SU-DHL-6 (cell line): ENCODE results near the gene GIPC2.

Source experiments
- H2AFZ ChIP-seq: fragments of 200-600 bp; sonication (generic); 2 replicates; pipeline ENCODE4 v1.6.1; 2014; ENCODE audit warnings: low read depth, mild to moderate bottlenecking, moderate library complexity, mixed read lengths, antibody characterized with exemption, low read length; ENCODE audit not compliant: severe bottlenecking
- H3F3A ChIP-seq: fragments of 200-600 bp; shearing (Covaris generic); 2 replicates; pipeline ENCODE4 v1.6.0; 2016; ENCODE audit warnings: antibody characterized with exemption, mild to moderate bottlenecking; ENCODE audit not compliant: insufficient read depth
- H3K27ac ChIP-seq: fragments of 200-600 bp; sonication (generic); 2 replicates; pipeline ENCODE4 v1.5.1; 2016; ENCODE audit warnings: low read depth, mild to moderate bottlenecking, low read length, moderate library complexity, mixed read lengths
- H3K27me3 ChIP-seq: fragments of 200-600 bp; sonication (generic), shearing (Covaris generic); 2 replicates; pipeline ENCODE4 v1.6.0; 2014; ENCODE audit warnings: mild to moderate bottlenecking, low read length
- H3K36me3 ChIP-seq: fragments of 200-600 bp; sonication (generic); 2 replicates; pipeline ENCODE4 v1.6.1; 2014; ENCODE audit warnings: mild to moderate bottlenecking, low read length, mixed read lengths
- H3K4me2 ChIP-seq: fragments of 300-600, 200-600 bp; shearing (Covaris generic), sonication (generic); 2 replicates; pipeline ENCODE4 v1.6.0; 2014; ENCODE audit warnings: low read length, low read depth, mild to moderate bottlenecking; ENCODE audit not compliant: poor library complexity, severe bottlenecking
- H3K4me3 ChIP-seq: fragments of 200-600 bp; sonication (generic); 2 replicates; pipeline ENCODE4 v1.5.1; 2014; ENCODE audit warnings: antibody characterized with exemption, low read length, mild to moderate bottlenecking, mixed read lengths; ENCODE audit not compliant: insufficient read depth, poor library complexity, severe bottlenecking
- H3K79me2 ChIP-seq: fragments of 200-600 bp; sonication (generic); 2 replicates; pipeline ENCODE4 v1.6.1; 2014; ENCODE audit warnings: mild to moderate bottlenecking, low read length, moderate library complexity; ENCODE audit not compliant: insufficient read depth
- H3K9ac ChIP-seq: fragments of 200-600 bp; sonication (generic); 2 replicates; pipeline ENCODE4 v1.7.0; 2014; ENCODE audit warnings: mild to moderate bottlenecking, low read length
- H3K9me2 ChIP-seq: fragments of 200-600 bp; sonication (generic); replicated peaks from 2 replicates; pipeline ENCODE4 v1.6.1; 2014; ENCODE audit warnings: low read length; ENCODE audit not compliant: insufficient read depth
- H3K9me3 ChIP-seq: fragments of 200-600 bp; sonication (generic); 2 replicates; pipeline ENCODE4 v1.6.1; 2014; ENCODE audit warnings: low read length, mixed read lengths; ENCODE audit not compliant: insufficient read depth
- H4K20me1 ChIP-seq: fragments of 200-600 bp; sonication (generic); 2 replicates; pipeline ENCODE4 v1.6.1; 2014; ENCODE audit warnings: low read depth, mild to moderate bottlenecking, antibody characterized with exemption, low read length, moderate library complexity, mixed read lengths
- EZH2phosphoT487 ChIP-seq: fragments of 200-600 bp; sonication (generic), shearing (Covaris generic); conservative IDR thresholded peaks from 2 replicates; pipeline ENCODE4 v1.6.1; 2018; ENCODE audit warnings: mild to moderate bottlenecking, antibody characterized with exemption, low read length, moderate library complexity, mixed read lengths
- TF ChIP-seq, protein P1 (sequence below): fragments of 200-600 bp; sonication (generic); IDR thresholded peaks from one replicate; pipeline ENCODE4 v1.5.1; 2017; ENCODE audit warnings: antibody characterized with exemption, mild to moderate bottlenecking, low read length, moderate library complexity; ENCODE audit not compliant: insufficient read depth, poor library complexity, severe bottlenecking

GIPC2 gene

DNA sequence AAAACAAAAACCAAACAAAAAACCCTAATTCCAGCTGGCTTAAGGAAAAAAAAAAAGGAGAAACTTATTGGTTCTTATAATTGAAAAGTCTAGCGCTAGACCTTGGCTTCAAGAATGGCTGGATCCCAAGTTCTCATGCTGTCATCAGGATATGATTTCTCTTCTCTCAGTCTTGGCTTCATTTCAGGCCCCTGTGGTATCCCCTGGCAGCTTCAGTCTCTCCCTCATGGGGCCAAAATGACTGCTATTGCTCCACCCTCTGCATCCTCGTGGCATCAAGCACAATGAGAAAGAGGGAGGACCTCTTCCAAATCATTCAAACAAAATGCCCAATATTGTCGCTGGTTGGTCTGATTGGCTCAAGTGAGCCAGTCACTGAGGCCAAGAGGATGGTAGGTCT is 80.7 kb downstream of the GIPC2 start:
- no peak overlapping the region for H3K9ac ChIP-seq
- no peaks in the 10 kb centered on the region; the same call in 1 of the 2 replicates for H3K9me3 ChIP-seq
- H3K79me2 ChIP-seq, result no peaks in the 10 kb centered on the region
- no peaks in the 10 kb centered on the region for H3K36me3 ChIP-seq
- no peak overlapping the region for H3K4me2 ChIP-seq
- no peaks in the 10 kb centered on the region for H4K20me1 ChIP-seq
- H3K4me3 ChIP-seq, result no peak overlapping the region
- no peaks in the 10 kb centered on the region for H3K9me2 ChIP-seq
- H3K27ac ChIP-seq, result no peak overlapping the region
- TF ChIP-seq, protein P1, sequence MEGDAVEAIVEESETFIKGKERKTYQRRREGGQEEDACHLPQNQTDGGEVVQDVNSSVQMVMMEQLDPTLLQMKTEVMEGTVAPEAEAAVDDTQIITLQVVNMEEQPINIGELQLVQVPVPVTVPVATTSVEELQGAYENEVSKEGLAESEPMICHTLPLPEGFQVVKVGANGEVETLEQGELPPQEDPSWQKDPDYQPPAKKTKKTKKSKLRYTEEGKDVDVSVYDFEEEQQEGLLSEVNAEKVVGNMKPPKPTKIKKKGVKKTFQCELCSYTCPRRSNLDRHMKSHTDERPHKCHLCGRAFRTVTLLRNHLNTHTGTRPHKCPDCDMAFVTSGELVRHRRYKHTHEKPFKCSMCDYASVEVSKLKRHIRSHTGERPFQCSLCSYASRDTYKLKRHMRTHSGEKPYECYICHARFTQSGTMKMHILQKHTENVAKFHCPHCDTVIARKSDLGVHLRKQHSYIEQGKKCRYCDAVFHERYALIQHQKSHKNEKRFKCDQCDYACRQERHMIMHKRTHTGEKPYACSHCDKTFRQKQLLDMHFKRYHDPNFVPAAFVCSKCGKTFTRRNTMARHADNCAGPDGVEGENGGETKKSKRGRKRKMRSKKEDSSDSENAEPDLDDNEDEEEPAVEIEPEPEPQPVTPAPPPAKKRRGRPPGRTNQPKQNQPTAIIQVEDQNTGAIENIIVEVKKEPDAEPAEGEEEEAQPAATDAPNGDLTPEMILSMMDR, result no peak
- TF ChIP-seq EZH2phosphoT487, result no peak
- no peaks in the 10 kb centered on the region for H3K27me3 ChIP-seq
- H2AFZ ChIP-seq, result no peak overlapping the region
- H3F3A ChIP-seq, result no peaks in the 10 kb centered on the region

DNA sequence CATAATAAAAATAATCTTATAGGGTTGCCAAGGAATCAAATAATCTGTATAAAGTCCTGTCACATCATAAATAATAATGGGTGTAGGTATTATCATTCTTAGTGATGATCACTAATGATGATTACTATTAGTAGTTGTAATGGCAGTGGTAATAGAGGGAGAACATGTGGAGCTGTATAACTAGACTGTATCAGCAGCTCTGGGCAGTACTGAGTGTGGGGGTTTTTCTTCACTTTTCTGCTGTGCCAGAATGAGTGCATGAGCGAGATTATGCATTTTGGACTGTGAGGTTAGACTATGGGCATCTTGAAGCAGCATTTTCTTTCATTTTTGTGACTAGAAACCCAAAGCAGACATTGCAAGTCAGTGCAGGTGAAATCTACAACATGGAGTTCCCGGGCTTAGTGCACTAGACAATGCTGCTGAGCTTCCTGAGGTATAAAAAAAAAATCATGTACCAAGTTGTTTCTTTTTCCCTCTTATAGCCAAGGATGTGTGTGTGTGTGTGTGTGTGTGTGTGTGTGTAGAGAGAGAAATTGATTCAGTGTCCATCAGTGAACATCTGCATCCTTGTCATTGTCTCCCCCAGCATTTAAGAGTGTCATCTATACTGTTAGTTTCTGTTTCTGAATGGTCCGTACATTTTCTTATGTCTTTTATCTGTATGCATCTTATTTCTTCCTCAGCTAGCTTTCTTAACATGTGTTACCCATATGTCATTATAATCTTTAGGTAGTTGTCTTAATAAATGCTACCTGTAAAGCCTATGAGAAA is 86.6 kb downstream of the GIPC2 start:
- H3K9me2 ChIP-seq, result no peaks in the 10 kb centered on the region
- no peaks in the 10 kb centered on the region for H4K20me1 ChIP-seq
- no peak overlapping the region for H3K4me3 ChIP-seq
- H3K27me3 ChIP-seq, result no peaks in the 10 kb centered on the region
- H3K4me2 ChIP-seq, result no peak overlapping the region
- TF ChIP-seq EZH2phosphoT487, result no peak
- TF ChIP-seq, protein P1, result no peak
- H3K27ac ChIP-seq, result no peak overlapping the region
- H3K9me3 ChIP-seq, result no peaks in the 10 kb centered on the region
- no peaks in the 10 kb centered on the region for H3F3A ChIP-seq
- H3K36me3 ChIP-seq, result no peaks in the 10 kb centered on the region
- H3K9ac ChIP-seq, result no peak overlapping the region
- no peaks in the 10 kb centered on the region for H3K79me2 ChIP-seq
- no peak overlapping the region for H2AFZ ChIP-seq

- no peaks in the 10 kb centered on the region for H3F3A ChIP-seq
- H3K9ac ChIP-seq, result no peak overlapping the region
- no peak overlapping the region for H3K27ac ChIP-seq
- no peaks in the 10 kb centered on the region for H3K36me3 ChIP-seq
- H3K9me2 ChIP-seq, result no peaks in the 10 kb centered on the region
- H2AFZ ChIP-seq, result no peak overlapping the region
- H3K4me3 ChIP-seq, result no peak overlapping the region
- TF ChIP-seq EZH2phosphoT487, result no peak
- TF ChIP-seq, protein P1, result no peak
- H4K20me1 ChIP-seq, result no peaks in the 10 kb centered on the region
- no peaks in the 10 kb centered on the region for H3K27me3 ChIP-seq
- no peaks in the 10 kb centered on the region for H3K9me3 ChIP-seq
- H3K79me2 ChIP-seq, result no peaks in the 10 kb centered on the region
- no peak overlapping the region for H3K4me2 ChIP-seq
These were observed 87.2 kb downstream of the GIPC2 start for GRCh38 chr1:78132948-78133322.
